ENCODE measurements around the gene MCC.

DNA sequence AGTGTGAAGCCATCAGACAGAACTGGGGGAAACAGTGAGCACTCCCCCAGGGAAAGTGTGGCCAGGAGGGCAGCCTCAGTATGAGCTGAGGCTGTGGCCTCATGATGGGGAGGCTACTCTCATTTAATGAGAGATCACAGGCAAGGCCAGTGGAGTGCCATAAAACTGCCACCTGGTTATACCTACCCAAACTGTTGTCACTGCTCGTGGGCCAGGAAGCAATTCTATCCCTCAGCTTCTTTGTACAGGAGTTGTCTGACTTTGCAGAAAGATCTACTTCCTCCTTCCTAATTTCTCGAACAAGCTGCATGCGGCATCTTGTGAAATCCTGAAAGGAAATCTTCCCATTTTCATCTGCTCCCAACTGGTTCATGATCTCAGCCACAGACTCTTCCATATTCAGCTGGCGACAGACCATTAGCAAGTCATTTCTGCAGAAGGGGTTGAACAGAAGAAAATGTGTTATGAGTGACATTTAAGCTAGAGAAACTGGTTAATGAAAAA is 103.4 kb downstream of the MCC start:
- TF ChIP-seq EZH2 (IDR thresholded peaks at IDR 0.05; ENCODE audit: insufficient read depth, low read length): no peak
- TF ChIP-seq, protein P1, sequence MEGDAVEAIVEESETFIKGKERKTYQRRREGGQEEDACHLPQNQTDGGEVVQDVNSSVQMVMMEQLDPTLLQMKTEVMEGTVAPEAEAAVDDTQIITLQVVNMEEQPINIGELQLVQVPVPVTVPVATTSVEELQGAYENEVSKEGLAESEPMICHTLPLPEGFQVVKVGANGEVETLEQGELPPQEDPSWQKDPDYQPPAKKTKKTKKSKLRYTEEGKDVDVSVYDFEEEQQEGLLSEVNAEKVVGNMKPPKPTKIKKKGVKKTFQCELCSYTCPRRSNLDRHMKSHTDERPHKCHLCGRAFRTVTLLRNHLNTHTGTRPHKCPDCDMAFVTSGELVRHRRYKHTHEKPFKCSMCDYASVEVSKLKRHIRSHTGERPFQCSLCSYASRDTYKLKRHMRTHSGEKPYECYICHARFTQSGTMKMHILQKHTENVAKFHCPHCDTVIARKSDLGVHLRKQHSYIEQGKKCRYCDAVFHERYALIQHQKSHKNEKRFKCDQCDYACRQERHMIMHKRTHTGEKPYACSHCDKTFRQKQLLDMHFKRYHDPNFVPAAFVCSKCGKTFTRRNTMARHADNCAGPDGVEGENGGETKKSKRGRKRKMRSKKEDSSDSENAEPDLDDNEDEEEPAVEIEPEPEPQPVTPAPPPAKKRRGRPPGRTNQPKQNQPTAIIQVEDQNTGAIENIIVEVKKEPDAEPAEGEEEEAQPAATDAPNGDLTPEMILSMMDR (IDR thresholded peaks at IDR 0.05; ENCODE audit: insufficient read depth, low read depth, low read length): no peak
